GM12878 (cell line): ENCODE results near the gene PTAFR. TPM values are rescaled to one million over a fixed set of nuclear protein-coding genes. Genes with fewer than 3 reads are reported as not detected.

Experiments used
- ATAC-seq: fragments of 200-7000 bp; cut with Tn5 transposase; 3 replicates; pipeline ENCODE4 v1.9.1; 2020; ENCODE audit warnings: mild to moderate bottlenecking, moderate library complexity
- BruUV-seq: library from RNA; stranded (reverse); fragments of 400-500 nt; replicated peaks from 2 replicates; lab custom pipeline; 2021; lab: Mats Ljungman, UMichigan
- CTCF ChIA-PET: fragments of 300-600 bp; sonication (Branson Sonifier 250); formaldehyde crosslinking; extraction: SDS; loops from one replicate; lab custom pipeline; 2021; ENCODE audit warnings: inconsistent platforms; lab: Yijun Ruan, JAX
- POLR2A ChIA-PET: fragments of 350-600 bp; formaldehyde crosslinking; extraction: SDS; loops from one replicate; lab custom pipeline; 2021; ENCODE audit warnings: inconsistent platforms; lab: Charles Lee
- RAD21 ChIA-PET: fragments of 300-600 bp; sonication (Branson Sonifier 250); formaldehyde crosslinking; loops from one replicate; lab custom pipeline; 2023; ENCODE audit warnings: antibody characterized with exemption; ENCODE audit not compliant: unreplicated experiment; lab: Charles Lee
- SMC1A ChIA-PET: fragments of 300-600 bp; sonication (Branson Sonifier 250); formaldehyde crosslinking; loops from one replicate; lab custom pipeline; 2023; ENCODE audit not compliant: unreplicated experiment, uncharacterized antibody; lab: Charles Lee
- DNase-seq: peaks from one replicate; pipeline ENCODE4 v3.0.0-alpha.2; 2011; ENCODE audit warnings: low read depth, low spot score
- FAIRE-seq: peaks from 3 replicates; lab custom pipeline; 2011; peaks lifted over from hg19 to GRCh38; lab: Jason Lieb, UNC
- H2AFZ ChIP-seq: 2 replicates; pipeline ENCODE4 v1.6.0; 2011; ENCODE audit warnings: low read depth, low read length, control low read depth; ENCODE audit not compliant: control insufficient read depth
- H3K27ac ChIP-seq: 2 replicates; pipeline ENCODE4 v1.5.1; 2011; ENCODE audit warnings: control low read depth; ENCODE audit not compliant: control insufficient read depth, insufficient read depth
- H3K27me3 ChIP-seq, 2 experiments: replicated peaks in 1 of 2; 2 replicates each; pipeline versions ENCODE4 v1.6.0 to v1.6.1; 2011; ENCODE audit warnings: low read length in 1 of 2; ENCODE audit not compliant: control insufficient read depth in 2 of 2, insufficient read depth in 2 of 2
- H3K36me3 ChIP-seq, 2 experiments: 2 replicates each; pipeline ENCODE4 v1.5.1; 2011; ENCODE audit warnings: low read length in 1 of 2; ENCODE audit not compliant: control insufficient read depth in 2 of 2, insufficient read depth in 2 of 2
- H3K4me1 ChIP-seq: 2 replicates; pipeline ENCODE4 v1.6.1; 2011; ENCODE audit warnings: mild to moderate bottlenecking, low read length, moderate library complexity, mixed read lengths; ENCODE audit not compliant: control insufficient read depth, insufficient read depth
- H3K4me2 ChIP-seq: 2 replicates; pipeline ENCODE4 v1.6.0; 2011; ENCODE audit warnings: control low read depth; ENCODE audit not compliant: control insufficient read depth, insufficient read depth
- H3K4me3 ChIP-seq: fragments of 200-600 bp; sonication (generic); 2 replicates; pipeline ENCODE4 v1.5.1; 2016
- H3K79me2 ChIP-seq: 2 replicates; pipeline ENCODE4 v1.6.0; 2011; ENCODE audit warnings: low read length; ENCODE audit not compliant: control insufficient read depth, insufficient read depth
- H3K9ac ChIP-seq: 2 replicates; pipeline ENCODE4 v1.8.0; 2011; ENCODE audit warnings: low read length, control low read depth, mixed read lengths; ENCODE audit not compliant: control insufficient read depth, insufficient read depth
- H3K9me3 ChIP-seq: replicated peaks from 3 replicates; pipeline ENCODE4 v1.5.1; 2011; ENCODE audit warnings: mild to moderate bottlenecking, low read length; ENCODE audit not compliant: control insufficient read depth, insufficient read depth
- H4K20me1 ChIP-seq: 2 replicates; pipeline ENCODE4 v1.6.0; 2011; ENCODE audit not compliant: control insufficient read depth, insufficient read depth
- ASH2L ChIP-seq: fragments of 300-600, 200-600 bp; sonication (generic); IDR thresholded peaks from 2 replicates; pipeline ENCODE4 v1.6.1; 2017; ENCODE audit warnings: low read depth, mild to moderate bottlenecking, borderline replicate concordance
- CBFB ChIP-seq: IDR thresholded peaks from 2 replicates; pipeline ENCODE4 v1.6.1; 2016; ENCODE audit warnings: antibody characterized with exemption, low read depth
- CHD2 ChIP-seq: IDR thresholded peaks from 2 replicates; pipeline ENCODE4 v1.6.1; 2011; ENCODE audit warnings: low read depth, low read length, improper control_type of control experiment, borderline replicate concordance
- RAD51 ChIP-seq: fragments of 450-650 bp; IDR thresholded peaks from 2 replicates; pipeline ENCODE4 v1.6.1; 2016; ENCODE audit warnings: moderate library complexity, mild to moderate bottlenecking, inconsistent platforms
- SMARCA5 ChIP-seq: fragments of 450-650 bp; IDR thresholded peaks from 2 replicates; pipeline ENCODE4 v1.6.1; 2017; ENCODE audit warnings: mild to moderate bottlenecking
- SMC3 ChIP-seq: IDR thresholded peaks from 2 replicates; pipeline ENCODE4 v1.6.1; 2011; ENCODE audit warnings: low read length, improper control_type of control experiment, borderline replicate concordance
- SREBF2 ChIP-seq: IDR thresholded peaks from 2 replicates; pipeline ENCODE4 v1.6.1; 2012; ENCODE audit warnings: mild to moderate bottlenecking, low read length
- SUPT20H ChIP-seq: IDR thresholded peaks from 2 replicates; pipeline ENCODE4 v1.6.1; 2011; ENCODE audit warnings: low read depth, mild to moderate bottlenecking, low read length, moderate library complexity, borderline replicate concordance; ENCODE audit not compliant: control insufficient read depth
- SUZ12 ChIP-seq: fragments of 200-600 bp; sonication (generic); IDR thresholded peaks from one replicate; pipeline ENCODE4 v1.6.1; 2018; ENCODE audit warnings: antibody characterized with exemption, mild to moderate bottlenecking; ENCODE audit not compliant: unreplicated experiment
- ZNF622 ChIP-seq: fragments of 450-650 bp; IDR thresholded peaks from 2 replicates; pipeline ENCODE4 v1.6.1; 2017; ENCODE audit warnings: mild to moderate bottlenecking, inconsistent platforms
- WGBS: methylation state at CpG from one replicate; pipeline ENCODE4 v1.1.6; 2016; ENCODE audit warnings: low lambda C conversion rate; ENCODE audit not compliant: insufficient replicate concordance, insufficient coverage; ENCODE audit errors: missing lambda C conversion rate; 5-methylcytosine and 5-hydroxymethylcytosine counted together
- in situ Hi-C: fragments of 300-500 bp; cut with MboI; formaldehyde crosslinking; loops from 9 replicates; pipeline ENCODE4 v1.14.3; 2018; ENCODE audit warnings: mixed read lengths
- intact Hi-C: fragments of 100-400 bp; cut with micrococcal nuclease; formaldehyde crosslinking; loops from one replicate; pipeline ENCODE4 v1.14.2; 2022; ENCODE audit not compliant: unreplicated experiment
- polyA plus RNA-seq, 11 experiments: library from polyadenylated mRNA; depleted of rRNA in 4 of 11; unstranded in 6 of 11; stranded (reverse) in 5 of 11; fragments of >200 nt; fragmentation: Nextera tagmentation in 4 of 11; fragmentation: Illumina TruSeq in 1 of 11; extraction: Ambion mirVana in 4 of 11; extraction: Trizol in 1 of 11; gene quantifications; 1 replicate in 1 of 11; 2 replicates in 10 of 11; pipeline versions ENCODE4 v1.2.1 to v1.2.3, GENCODE V29; 2011 to 2016; ENCODE audit warnings: inconsistent platforms in 2 of 11, missing spikeins in 2 of 11, low read depth in 1 of 11
- total RNA-seq, 4 experiments: library from RNA; depleted of rRNA in 3 of 4; stranded (reverse); fragments of >200 nt in 3 of 4; fragmentation: Illumina TruSeq in 1 of 4; extraction: Trizol in 1 of 4; gene quantifications; 2 replicates each; pipeline versions ENCODE4 v1.2.1 to v1.2.3, GENCODE V29; 2013 to 2021
- TF ChIP-seq, protein P1 (sequence below): IDR thresholded peaks from 2 replicates; pipeline ENCODE4 v1.6.1; 2011; ENCODE audit warnings: mild to moderate bottlenecking, low read depth, low read length, moderate library complexity; ENCODE audit not compliant: insufficient replicate concordance
- TF ChIP-seq, protein P2 (sequence below): fragments of 450-650 bp; formaldehyde crosslinking; IDR thresholded peaks from 2 replicates; pipeline ENCODE4 v1.4.0; 2020; ENCODE audit warnings: mild to moderate bottlenecking, moderate library complexity

PTAFR gene
- total and polyA plus RNA-seq, 10 of the 15 experiments (the other 5 are each of a cell fraction or from before 2014, with no cell fraction given), result 17.5 to 251 (median 27.7) TPM

DNA sequence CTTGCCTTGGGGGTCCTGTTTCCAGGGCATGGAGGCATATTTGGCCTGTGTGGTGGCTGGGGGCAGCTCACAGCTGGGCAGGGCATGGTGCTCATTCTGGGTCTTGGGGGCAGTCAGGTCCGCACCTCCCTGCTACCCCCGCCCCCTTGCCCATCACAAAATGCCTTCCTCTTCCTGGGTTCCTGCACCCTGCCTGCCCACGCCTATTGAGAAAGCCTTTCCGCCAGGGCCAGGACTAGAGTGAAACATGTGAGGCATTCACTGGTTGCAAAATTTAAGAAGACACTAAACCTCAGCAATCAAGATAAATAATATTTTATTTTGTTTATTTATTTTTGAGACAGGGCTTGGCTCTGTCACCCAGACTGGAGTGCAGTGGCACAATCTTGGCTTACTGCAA is 19.7 kb downstream of the PTAFR start:
- DNase-seq (no peak), ATAC-seq (no peak), FAIRE-seq (no peak)
- H3K4me3 ChIP-seq, result no peak overlapping the region
- H3K9ac ChIP-seq, result no peak overlapping the region
- peaks cover 0 to 12% of the 10 kb centered on the region in 2 experiments; a peak in 2 of 4 replicates for H3K36me3 ChIP-seq
- no peak overlapping the region for H2AFZ ChIP-seq
- H3K9me3 ChIP-seq, result no peaks in the 10 kb centered on the region
- BruUV-seq, result no TSS peak
- no peak overlapping the region for H3K27ac ChIP-seq
- WGBS, result 100% methylated on average over 4 of the region's 4 CpGs
- in situ Hi-C loops (no loop called here), intact Hi-C loops (no loop called here)
- ChIA-PET POLR2A (interaction anchor here (0.5 to 1.9 kb wide), 2 partner anchors 8 to 53 kb away, joined by 3 to 4 read pairs; no protein-coding TSS in a partner anchor), CTCF (interaction anchor here (0.7 to 1.3 kb wide), 5 partner anchors 17 to 100 kb away, joined by 3 to 4 read pairs (median 3); no protein-coding TSS in a partner anchor), RAD21 (interaction anchor here (1.0 to 1.1 kb wide), 2 partner anchors 9 to 15 kb away, joined by 3 to 5 read pairs; no protein-coding TSS in a partner anchor), SMC1A (interaction anchor here (1.0 to 1.4 kb wide), 4 partner anchors 9 to 39 kb away, joined by 3 to 4 read pairs (median 3); no protein-coding TSS in a partner anchor)
- H3K79me2 ChIP-seq, result no peaks in the 10 kb centered on the region
- no peaks in the 10 kb centered on the region for H3K4me1 ChIP-seq
- TF ChIP-seq, protein P1, sequence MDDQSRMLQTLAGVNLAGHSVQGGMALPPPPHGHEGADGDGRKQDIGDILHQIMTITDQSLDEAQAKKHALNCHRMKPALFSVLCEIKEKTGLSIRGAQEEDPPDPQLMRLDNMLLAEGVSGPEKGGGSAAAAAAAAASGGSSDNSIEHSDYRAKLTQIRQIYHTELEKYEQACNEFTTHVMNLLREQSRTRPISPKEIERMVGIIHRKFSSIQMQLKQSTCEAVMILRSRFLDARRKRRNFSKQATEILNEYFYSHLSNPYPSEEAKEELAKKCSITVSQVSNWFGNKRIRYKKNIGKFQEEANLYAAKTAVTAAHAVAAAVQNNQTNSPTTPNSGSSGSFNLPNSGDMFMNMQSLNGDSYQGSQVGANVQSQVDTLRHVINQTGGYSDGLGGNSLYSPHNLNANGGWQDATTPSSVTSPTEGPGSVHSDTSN, result no peak
- no peak for TF ChIP-seq SREBF2
- TF ChIP-seq ZNF622, result no peak
- no peak for TF ChIP-seq SMC3
- TF ChIP-seq CHD2, result no peak
- TF ChIP-seq SUPT20H, result no peak
- no peak for TF ChIP-seq CBFB
- TF ChIP-seq, protein P2, sequence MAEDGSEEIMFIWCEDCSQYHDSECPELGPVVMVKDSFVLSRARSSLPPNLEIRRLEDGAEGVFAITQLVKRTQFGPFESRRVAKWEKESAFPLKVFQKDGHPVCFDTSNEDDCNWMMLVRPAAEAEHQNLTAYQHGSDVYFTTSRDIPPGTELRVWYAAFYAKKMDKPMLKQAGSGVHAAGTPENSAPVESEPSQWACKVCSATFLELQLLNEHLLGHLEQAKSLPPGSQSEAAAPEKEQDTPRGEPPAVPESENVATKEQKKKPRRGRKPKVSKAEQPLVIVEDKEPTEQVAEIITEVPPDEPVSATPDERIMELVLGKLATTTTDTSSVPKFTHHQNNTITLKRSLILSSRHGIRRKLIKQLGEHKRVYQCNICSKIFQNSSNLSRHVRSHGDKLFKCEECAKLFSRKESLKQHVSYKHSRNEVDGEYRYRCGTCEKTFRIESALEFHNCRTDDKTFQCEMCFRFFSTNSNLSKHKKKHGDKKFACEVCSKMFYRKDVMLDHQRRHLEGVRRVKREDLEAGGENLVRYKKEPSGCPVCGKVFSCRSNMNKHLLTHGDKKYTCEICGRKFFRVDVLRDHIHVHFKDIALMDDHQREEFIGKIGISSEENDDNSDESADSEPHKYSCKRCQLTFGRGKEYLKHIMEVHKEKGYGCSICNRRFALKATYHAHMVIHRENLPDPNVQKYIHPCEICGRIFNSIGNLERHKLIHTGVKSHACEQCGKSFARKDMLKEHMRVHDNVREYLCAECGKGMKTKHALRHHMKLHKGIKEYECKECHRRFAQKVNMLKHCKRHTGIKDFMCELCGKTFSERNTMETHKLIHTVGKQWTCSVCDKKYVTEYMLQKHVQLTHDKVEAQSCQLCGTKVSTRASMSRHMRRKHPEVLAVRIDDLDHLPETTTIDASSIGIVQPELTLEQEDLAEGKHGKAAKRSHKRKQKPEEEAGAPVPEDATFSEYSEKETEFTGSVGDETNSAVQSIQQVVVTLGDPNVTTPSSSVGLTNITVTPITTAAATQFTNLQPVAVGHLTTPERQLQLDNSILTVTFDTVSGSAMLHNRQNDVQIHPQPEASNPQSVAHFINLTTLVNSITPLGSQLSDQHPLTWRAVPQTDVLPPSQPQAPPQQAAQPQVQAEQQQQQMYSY (CRISPR knock-in tag), result no peak
- TF ChIP-seq SUZ12, result no peak
- TF ChIP-seq ASH2L, result no peak
- TF ChIP-seq RAD51, result no peak
- TF ChIP-seq SMARCA5, result no peak
- H4K20me1 ChIP-seq, result no peaks in the 10 kb centered on the region
- H3K4me2 ChIP-seq, result no peak overlapping the region
- H3K27me3 ChIP-seq, result no peaks in the 10 kb centered on the region
